ENCODE data around the gene KLHL25. TPM values are rescaled to one million over a fixed set of nuclear protein-coding genes. Genes with fewer than 3 reads are reported as not detected.

The KLHL25 gene
- total RNA-seq, 1 experiment from 2014 or later = 1.5 TPM

- no peak overlapping the region for H3K9ac ChIP-seq (ENCODE audit: low read length)
- no peak overlapping the region for H2AFZ ChIP-seq (ENCODE audit: low read length)
- H3K4me3 ChIP-seq (ENCODE audit: low read length) = no peak overlapping the region
- H3K4me1 ChIP-seq (ENCODE audit: low read length) = no peaks in the 10 kb centered on the region
- peaks cover 23% of the 10 kb centered on the region for H4K20me1 ChIP-seq (ENCODE audit: insufficient read depth, low read depth, low read length)
- H3K4me2 ChIP-seq (ENCODE audit: low read depth, low read length, poor library complexity, severe bottlenecking) = no peak overlapping the region
- no peaks in the 10 kb centered on the region for H3K36me3 ChIP-seq (ENCODE audit: insufficient read depth, low read length)
- H3K27me3 ChIP-seq (ENCODE audit: low read length) = no peaks in the 10 kb centered on the region
- no peak overlapping the region for H3K27ac ChIP-seq (ENCODE audit: low read length)
- no peaks in the 10 kb centered on the region for H3K79me2 ChIP-seq (ENCODE audit: low read length)
- no peak for DNase-seq
- H3K9me2 ChIP-seq (replicated peaks; ENCODE audit: insufficient read depth, low read length) = no peaks in the 10 kb centered on the region
- H3K9me3 ChIP-seq (ENCODE audit: low read length) = no peaks in the 10 kb centered on the region
Measured at GRCh38 chr15:85777250-85778106, 17.2 kb downstream of the KLHL25 start.

DNA sequence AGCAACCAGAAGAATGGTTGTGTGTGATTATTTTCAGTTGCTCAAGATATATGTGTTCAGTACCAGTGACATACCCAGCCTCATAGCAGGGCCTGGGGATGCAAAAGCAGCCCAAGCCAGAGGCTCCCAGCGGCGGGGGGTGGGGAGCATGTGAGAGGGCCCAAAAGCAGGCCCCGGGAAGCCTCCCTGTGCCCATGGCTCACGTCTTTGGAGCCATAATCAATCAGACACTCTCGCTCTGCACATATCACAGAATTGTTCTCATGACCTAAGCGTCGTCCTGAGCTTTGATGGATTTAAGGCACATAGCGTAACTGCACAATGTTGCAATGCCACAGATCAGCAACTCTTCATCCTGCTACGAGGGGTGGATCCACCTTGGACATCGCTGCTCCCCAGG, 20.8 kb downstream of the KLHL25 start:
- Histone ChIP-seq H3K27me3 (ENCODE audit: low read length) (no peaks in the 10 kb centered on the region), H3K27ac (ENCODE audit: low read length) (no peak overlapping the region), H3K4me1 (ENCODE audit: low read length) (no peaks in the 10 kb centered on the region), H3K9ac (ENCODE audit: low read length) (no peak overlapping the region), H3K4me3 (ENCODE audit: low read length) (no peak overlapping the region), H2AFZ (ENCODE audit: low read length) (no peak overlapping the region), H4K20me1 (ENCODE audit: insufficient read depth, low read depth, low read length) (peaks cover 19% of the 10 kb centered on the region; the same call in 1 of the 2 replicates), H3K4me2 (ENCODE audit: low read depth, low read length, poor library complexity, severe bottlenecking) (no peak overlapping the region), H3K36me3 (ENCODE audit: insufficient read depth, low read length) (no peaks in the 10 kb centered on the region), H3K9me2 (replicated peaks; ENCODE audit: insufficient read depth, low read length) (no peaks in the 10 kb centered on the region), H3K9me3 (ENCODE audit: low read length) (no peaks in the 10 kb centered on the region), H3K79me2 (ENCODE audit: low read length) (no peaks in the 10 kb centered on the region)
- DNase-seq = no peak

- Histone ChIP-seq H3K4me3 (ENCODE audit: low read length) (no peak overlapping the region), H3K4me1 (ENCODE audit: low read length) (no peaks in the 10 kb centered on the region), H4K20me1 (ENCODE audit: insufficient read depth, low read depth, low read length) (peaks cover 14% of the 10 kb centered on the region; the same call in 1 of the 2 replicates), H3K9me2 (replicated peaks; ENCODE audit: insufficient read depth, low read length) (no peaks in the 10 kb centered on the region), H3K27me3 (ENCODE audit: low read length) (no peaks in the 10 kb centered on the region), H3K79me2 (ENCODE audit: low read length) (no peaks in the 10 kb centered on the region), H2AFZ (ENCODE audit: low read length) (no peak overlapping the region), H3K36me3 (ENCODE audit: insufficient read depth, low read length) (no peaks in the 10 kb centered on the region), H3K9ac (ENCODE audit: low read length) (no peak overlapping the region), H3K9me3 (ENCODE audit: low read length) (no peaks in the 10 kb centered on the region), H3K4me2 (ENCODE audit: low read depth, low read length, poor library complexity, severe bottlenecking) (no peak overlapping the region), H3K27ac (ENCODE audit: low read length) (no peak overlapping the region)
- DNase-seq = no peak
Measured at GRCh38 chr15:85773249-85773648, 21.5 kb downstream of the KLHL25 start.

DNA sequence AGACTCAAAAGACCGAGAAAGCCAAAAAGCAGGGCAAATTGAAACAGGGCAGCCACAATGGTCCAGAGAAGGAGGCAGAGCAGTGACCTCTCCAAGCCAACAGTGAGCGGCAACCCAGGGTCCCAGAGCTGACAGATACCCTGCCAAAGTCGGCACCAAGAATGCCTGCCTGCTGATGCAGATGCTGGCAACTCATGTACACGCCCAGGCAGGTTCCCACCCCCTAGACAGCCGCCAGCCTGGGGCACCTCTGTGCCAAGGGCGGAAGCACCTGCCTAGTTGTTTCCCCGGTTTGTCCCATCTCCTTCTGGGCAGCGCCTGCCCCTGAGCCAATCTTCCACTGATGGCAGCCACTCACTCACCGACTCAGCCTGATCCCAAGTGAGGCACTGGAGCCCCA, 22.1 kb downstream of the KLHL25 start:
- Histone ChIP-seq H3K9me3 (ENCODE audit: low read length) (no peaks in the 10 kb centered on the region), H3K4me2 (ENCODE audit: low read depth, low read length, poor library complexity, severe bottlenecking) (no peak overlapping the region), H3K27ac (ENCODE audit: low read length) (no peak overlapping the region), H3K79me2 (ENCODE audit: low read length) (no peaks in the 10 kb centered on the region), H3K9me2 (replicated peaks; ENCODE audit: insufficient read depth, low read length) (no peaks in the 10 kb centered on the region), H3K4me1 (ENCODE audit: low read length) (no peaks in the 10 kb centered on the region), H4K20me1 (ENCODE audit: insufficient read depth, low read depth, low read length) (peaks cover 10% of the 10 kb centered on the region; the same call in 1 of the 2 replicates), H3K27me3 (ENCODE audit: low read length) (no peaks in the 10 kb centered on the region), H2AFZ (ENCODE audit: low read length) (no peak overlapping the region), H3K36me3 (ENCODE audit: insufficient read depth, low read length) (no peaks in the 10 kb centered on the region), H3K9ac (ENCODE audit: low read length) (no peak overlapping the region), H3K4me3 (ENCODE audit: low read length) (no peak overlapping the region)
- DNase-seq = no peak

- Histone ChIP-seq H3K36me3 (ENCODE audit: insufficient read depth, low read length) (no peaks in the 10 kb centered on the region), H3K4me1 (ENCODE audit: low read length) (no peaks in the 10 kb centered on the region), H2AFZ (ENCODE audit: low read length) (no peak overlapping the region), H3K79me2 (ENCODE audit: low read length) (no peaks in the 10 kb centered on the region), H3K9me2 (replicated peaks; ENCODE audit: insufficient read depth, low read length) (no peaks in the 10 kb centered on the region), H3K27me3 (ENCODE audit: low read length) (no peaks in the 10 kb centered on the region), H3K4me3 (ENCODE audit: low read length) (no peak overlapping the region), H3K9ac (ENCODE audit: low read length) (no peak overlapping the region), H3K9me3 (ENCODE audit: low read length) (no peaks in the 10 kb centered on the region), H3K4me2 (ENCODE audit: low read depth, low read length, poor library complexity, severe bottlenecking) (no peak overlapping the region), H4K20me1 (ENCODE audit: insufficient read depth, low read depth, low read length) (peaks cover 5% of the 10 kb centered on the region; the same call in 1 of the 2 replicates), H3K27ac (ENCODE audit: low read length) (no peak overlapping the region)
- no peak for DNase-seq
Measured at GRCh38 chr15:85771781-85772445, 22.8 kb downstream of the KLHL25 start.

- Histone ChIP-seq H3K36me3 (ENCODE audit: insufficient read depth, low read length) (no peaks in the 10 kb centered on the region), H3K4me3 (ENCODE audit: low read length) (no peak overlapping the region), H3K9me2 (replicated peaks; ENCODE audit: insufficient read depth, low read length) (no peaks in the 10 kb centered on the region), H2AFZ (ENCODE audit: low read length) (no peak overlapping the region), H3K4me2 (ENCODE audit: low read depth, low read length, poor library complexity, severe bottlenecking) (no peak overlapping the region), H3K4me1 (ENCODE audit: low read length) (no peaks in the 10 kb centered on the region), H4K20me1 (ENCODE audit: insufficient read depth, low read depth, low read length) (peaks cover 4% of the 10 kb centered on the region; the same call in 1 of the 2 replicates), H3K27me3 (ENCODE audit: low read length) (no peaks in the 10 kb centered on the region), H3K27ac (ENCODE audit: low read length) (no peak overlapping the region), H3K9ac (ENCODE audit: low read length) (no peak overlapping the region), H3K79me2 (ENCODE audit: low read length) (no peaks in the 10 kb centered on the region), H3K9me3 (ENCODE audit: low read length) (no peaks in the 10 kb centered on the region)
- DNase-seq = no peak
Measured at GRCh38 chr15:85771271-85771670, 23.5 kb downstream of the KLHL25 start.

DNA sequence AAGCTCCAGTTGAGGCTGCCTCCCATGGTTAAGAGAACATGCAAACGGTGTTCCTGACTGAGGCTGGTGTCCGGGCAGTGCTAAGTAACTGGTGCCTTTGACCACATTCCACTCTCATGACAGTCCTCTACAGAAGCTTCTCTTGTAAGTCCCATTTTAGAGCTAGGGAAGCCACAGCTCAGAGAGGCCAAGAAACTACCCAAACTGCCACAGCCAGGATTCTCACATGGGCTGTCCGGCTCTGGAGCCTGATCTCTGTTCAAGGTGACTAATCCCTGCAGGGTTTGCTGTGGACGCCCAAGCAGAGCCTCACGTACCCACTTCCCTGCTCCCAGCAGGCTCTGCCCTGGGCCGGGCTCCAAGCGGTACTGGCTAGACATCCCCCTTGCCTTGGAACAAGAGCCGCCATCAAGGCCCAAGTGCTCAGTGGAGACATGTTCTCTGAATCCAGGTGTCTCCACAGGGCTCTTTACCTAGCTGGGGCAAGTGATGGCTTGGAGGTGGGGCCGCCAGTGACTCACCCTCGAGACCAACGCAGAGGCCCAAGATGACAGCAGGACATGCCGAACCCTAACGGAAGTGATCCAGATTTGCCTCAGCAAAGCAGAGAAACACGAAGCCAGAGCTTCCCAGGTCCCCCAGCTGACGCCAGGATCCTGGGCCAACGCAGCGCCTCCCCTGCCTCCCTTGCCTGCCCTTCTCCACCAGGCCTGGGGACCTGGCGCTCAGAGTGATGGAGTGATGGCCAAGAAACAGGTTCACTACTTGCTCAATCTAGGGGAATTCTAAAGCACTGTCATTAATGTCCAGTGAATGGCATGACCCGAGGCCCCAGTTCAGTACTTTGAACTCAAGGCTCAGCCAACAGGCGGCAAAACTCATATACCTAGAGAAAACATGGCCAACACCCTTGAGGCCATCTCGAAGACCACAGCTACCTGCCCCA, 24.4 kb downstream of the KLHL25 start:
- Histone ChIP-seq H3K4me2 (ENCODE audit: low read depth, low read length, poor library complexity, severe bottlenecking) (no peak overlapping the region), H3K4me1 (ENCODE audit: low read length) (no peaks in the 10 kb centered on the region), H3K9ac (ENCODE audit: low read length) (no peak overlapping the region), H3K9me3 (ENCODE audit: low read length) (no peaks in the 10 kb centered on the region), H3K36me3 (ENCODE audit: insufficient read depth, low read length) (no peaks in the 10 kb centered on the region), H3K79me2 (ENCODE audit: low read length) (no peaks in the 10 kb centered on the region), H3K27ac (ENCODE audit: low read length) (no peak overlapping the region), H3K27me3 (ENCODE audit: low read length) (no peaks in the 10 kb centered on the region), H4K20me1 (ENCODE audit: insufficient read depth, low read depth, low read length) (peaks cover 2% of the 10 kb centered on the region; the same call in 1 of the 2 replicates), H3K4me3 (ENCODE audit: low read length) (no peak overlapping the region), H3K9me2 (replicated peaks; ENCODE audit: insufficient read depth, low read length) (no peaks in the 10 kb centered on the region), H2AFZ (ENCODE audit: low read length) (no peak overlapping the region)
- DNase-seq = no peak

Data from Karpas-422 (cell line).